ENCODE results near the gene IMMP2L.

Gene IMMP2L

DNA sequence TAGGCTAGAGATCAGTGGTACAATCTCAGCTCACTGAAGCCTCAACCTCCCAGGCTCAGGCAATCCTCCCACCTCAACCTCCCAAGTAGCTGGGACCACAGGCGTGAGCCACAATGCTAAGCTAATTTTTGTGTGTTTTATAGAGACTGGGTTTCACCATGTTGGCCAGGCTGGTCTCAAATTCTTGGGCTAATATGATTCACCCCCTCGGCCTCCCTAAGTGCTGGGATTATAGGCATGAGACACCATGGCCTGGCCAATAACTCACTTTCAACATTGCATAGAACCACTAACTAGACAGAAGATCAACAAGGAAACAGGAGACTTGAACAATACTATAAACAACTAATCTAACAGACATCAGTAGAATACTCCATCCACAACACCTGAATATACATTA, 279.7 kb downstream of the IMMP2L start:
- TF ChIP-seq POLR2AphosphoS5 (IDR thresholded peaks at IDR 0.05; ENCODE audit: low read depth, low read length) (no peak), SIN3A (IDR thresholded peaks at IDR 0.05; ENCODE audit: borderline replicate concordance, insufficient read depth, low read length) (no peak), TAF1 (IDR thresholded peaks at IDR 0.05; ENCODE audit: borderline replicate concordance, insufficient read depth, low read length) (no peak), FOXP2 (optimal IDR thresholded peaks at IDR 0.05; ENCODE audit: borderline replicate concordance, extremely low read depth, extremely low read length, insufficient read depth) (no peak)
- TF ChIP-seq, protein P1, sequence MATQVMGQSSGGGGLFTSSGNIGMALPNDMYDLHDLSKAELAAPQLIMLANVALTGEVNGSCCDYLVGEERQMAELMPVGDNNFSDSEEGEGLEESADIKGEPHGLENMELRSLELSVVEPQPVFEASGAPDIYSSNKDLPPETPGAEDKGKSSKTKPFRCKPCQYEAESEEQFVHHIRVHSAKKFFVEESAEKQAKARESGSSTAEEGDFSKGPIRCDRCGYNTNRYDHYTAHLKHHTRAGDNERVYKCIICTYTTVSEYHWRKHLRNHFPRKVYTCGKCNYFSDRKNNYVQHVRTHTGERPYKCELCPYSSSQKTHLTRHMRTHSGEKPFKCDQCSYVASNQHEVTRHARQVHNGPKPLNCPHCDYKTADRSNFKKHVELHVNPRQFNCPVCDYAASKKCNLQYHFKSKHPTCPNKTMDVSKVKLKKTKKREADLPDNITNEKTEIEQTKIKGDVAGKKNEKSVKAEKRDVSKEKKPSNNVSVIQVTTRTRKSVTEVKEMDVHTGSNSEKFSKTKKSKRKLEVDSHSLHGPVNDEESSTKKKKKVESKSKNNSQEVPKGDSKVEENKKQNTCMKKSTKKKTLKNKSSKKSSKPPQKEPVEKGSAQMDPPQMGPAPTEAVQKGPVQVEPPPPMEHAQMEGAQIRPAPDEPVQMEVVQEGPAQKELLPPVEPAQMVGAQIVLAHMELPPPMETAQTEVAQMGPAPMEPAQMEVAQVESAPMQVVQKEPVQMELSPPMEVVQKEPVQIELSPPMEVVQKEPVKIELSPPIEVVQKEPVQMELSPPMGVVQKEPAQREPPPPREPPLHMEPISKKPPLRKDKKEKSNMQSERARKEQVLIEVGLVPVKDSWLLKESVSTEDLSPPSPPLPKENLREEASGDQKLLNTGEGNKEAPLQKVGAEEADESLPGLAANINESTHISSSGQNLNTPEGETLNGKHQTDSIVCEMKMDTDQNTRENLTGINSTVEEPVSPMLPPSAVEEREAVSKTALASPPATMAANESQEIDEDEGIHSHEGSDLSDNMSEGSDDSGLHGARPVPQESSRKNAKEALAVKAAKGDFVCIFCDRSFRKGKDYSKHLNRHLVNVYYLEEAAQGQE (IDR thresholded peaks at IDR 0.05; ENCODE audit: insufficient read depth in 1 of 2, low read depth in 2 of 2, low read length in 2 of 2): no peak

DNA sequence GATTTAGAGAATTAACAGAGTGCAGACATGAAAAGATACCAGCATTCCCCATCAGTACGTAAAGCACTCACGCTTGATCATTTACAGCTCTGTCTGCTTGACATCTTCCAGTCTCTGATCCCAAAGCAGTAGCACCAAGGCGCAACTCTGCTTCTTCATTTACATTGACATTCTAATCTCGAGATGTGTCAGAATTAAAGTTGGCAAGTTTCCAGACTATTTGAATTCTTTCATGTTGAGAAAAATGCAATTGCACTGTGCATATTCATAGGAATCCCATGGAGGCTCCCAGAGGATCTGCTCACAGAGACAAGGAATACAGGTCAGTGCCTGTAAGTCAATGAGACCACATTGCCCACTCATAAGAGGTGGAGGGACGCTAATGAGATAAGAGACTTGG, 287.4 kb downstream of the IMMP2L start:
- TF ChIP-seq FOXP2 (optimal IDR thresholded peaks at IDR 0.05; ENCODE audit: borderline replicate concordance, extremely low read depth, extremely low read length, insufficient read depth) (no peak), SIN3A (IDR thresholded peaks at IDR 0.05; ENCODE audit: borderline replicate concordance, insufficient read depth, low read length) (no peak), POLR2AphosphoS5 (IDR thresholded peaks at IDR 0.05; ENCODE audit: low read depth, low read length) (no peak), TAF1 (IDR thresholded peaks at IDR 0.05; ENCODE audit: borderline replicate concordance, insufficient read depth, low read length) (no peak)
- TF ChIP-seq, protein P1 (IDR thresholded peaks at IDR 0.05; ENCODE audit: insufficient read depth in 1 of 2, low read depth in 2 of 2, low read length in 2 of 2): no peak

DNA sequence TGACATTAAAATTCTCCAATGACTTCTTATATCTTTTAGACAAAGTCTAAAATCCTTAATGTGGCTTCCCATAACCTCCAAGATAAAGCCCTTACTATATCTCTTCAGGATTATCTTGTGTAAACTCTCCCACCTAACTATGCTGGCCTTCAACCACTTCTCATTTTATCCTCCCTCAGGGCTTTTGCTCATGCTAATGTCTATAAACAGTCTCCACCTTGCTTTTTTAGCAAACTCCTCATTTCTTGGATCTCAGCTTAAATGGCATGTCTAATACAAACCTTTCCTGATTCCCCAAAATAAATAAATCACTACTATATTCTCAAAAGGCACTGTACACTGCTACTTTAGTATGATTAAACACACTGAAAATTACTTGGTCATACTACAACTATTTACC, 290.2 kb downstream of the IMMP2L start:
- TF ChIP-seq TAF1 (IDR thresholded peaks at IDR 0.05; ENCODE audit: borderline replicate concordance, insufficient read depth, low read length) (no peak), FOXP2 (optimal IDR thresholded peaks at IDR 0.05; ENCODE audit: borderline replicate concordance, extremely low read depth, extremely low read length, insufficient read depth) (no peak), POLR2AphosphoS5 (IDR thresholded peaks at IDR 0.05; ENCODE audit: low read depth, low read length) (no peak), SIN3A (IDR thresholded peaks at IDR 0.05; ENCODE audit: borderline replicate concordance, insufficient read depth, low read length) (no peak)
- TF ChIP-seq, protein P1 (IDR thresholded peaks at IDR 0.05; ENCODE audit: insufficient read depth in 1 of 2, low read depth in 2 of 2, low read length in 2 of 2): no peak

DNA sequence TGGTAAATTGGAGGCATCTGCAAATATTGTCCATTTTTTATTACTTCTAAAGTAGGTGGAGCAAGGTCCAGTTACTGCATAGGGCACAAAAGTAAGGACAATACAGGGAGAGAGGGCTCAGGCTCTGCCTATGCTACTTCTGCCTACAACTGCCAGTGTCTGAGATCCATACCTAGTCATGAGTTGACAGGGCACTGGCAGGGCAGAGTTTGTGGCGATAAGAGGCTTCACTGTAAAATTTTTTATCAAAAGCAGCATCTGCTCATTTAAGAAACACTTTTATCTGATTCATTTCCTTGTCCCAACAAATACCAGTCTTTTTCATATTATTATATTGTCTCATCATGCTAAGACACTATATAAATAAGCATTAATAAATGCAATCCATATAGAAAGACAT, 293.4 kb downstream of the IMMP2L start:
- TF ChIP-seq SIN3A (IDR thresholded peaks at IDR 0.05; ENCODE audit: borderline replicate concordance, insufficient read depth, low read length): no peak
- no peak for TF ChIP-seq POLR2AphosphoS5 (IDR thresholded peaks at IDR 0.05; ENCODE audit: low read depth, low read length)
- no peak for TF ChIP-seq TAF1 (IDR thresholded peaks at IDR 0.05; ENCODE audit: borderline replicate concordance, insufficient read depth, low read length)
- TF ChIP-seq, protein P1 (IDR thresholded peaks at IDR 0.05; ENCODE audit: insufficient read depth in 1 of 2, low read depth in 2 of 2, low read length in 2 of 2): no peak
- TF ChIP-seq FOXP2 (optimal IDR thresholded peaks at IDR 0.05; ENCODE audit: borderline replicate concordance, extremely low read depth, extremely low read length, insufficient read depth): no peak

DNA sequence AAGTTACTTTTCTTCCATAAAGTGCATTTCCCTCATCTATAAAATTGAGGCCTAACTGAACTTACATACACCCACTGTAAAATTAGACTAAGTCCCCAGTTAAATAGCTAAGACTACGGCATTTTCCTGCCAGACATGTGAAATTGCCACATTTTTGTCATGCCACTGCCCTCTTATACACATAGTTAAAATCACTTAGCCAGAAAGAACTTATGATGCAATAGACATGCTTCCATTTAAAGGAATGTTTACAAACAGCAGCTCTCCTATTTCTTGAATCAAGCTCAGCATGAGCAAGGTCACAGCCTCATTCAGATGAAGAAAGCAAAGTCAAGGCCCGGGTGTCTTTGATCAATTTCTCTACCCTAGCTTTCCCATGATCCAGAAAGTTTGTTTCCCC, 295.7 kb downstream of the IMMP2L start:
- TF ChIP-seq POLR2AphosphoS5 (IDR thresholded peaks at IDR 0.05; ENCODE audit: low read depth, low read length) (no peak), FOXP2 (optimal IDR thresholded peaks at IDR 0.05; ENCODE audit: borderline replicate concordance, extremely low read depth, extremely low read length, insufficient read depth) (no peak), SIN3A (IDR thresholded peaks at IDR 0.05; ENCODE audit: borderline replicate concordance, insufficient read depth, low read length) (no peak), TAF1 (IDR thresholded peaks at IDR 0.05; ENCODE audit: borderline replicate concordance, insufficient read depth, low read length) (no peak)
- TF ChIP-seq, protein P1 (IDR thresholded peaks at IDR 0.05; ENCODE audit: insufficient read depth in 1 of 2, low read depth in 2 of 2, low read length in 2 of 2): no peak
